Endothelial cell of umbilical vein (primary cell): Measurements from ENCODE around the gene NGF. TPM values are rescaled to one million over a fixed set of nuclear protein-coding genes. Genes with fewer than 3 reads are reported as not detected.

Source experiments
- BruUV-seq: library from RNA; stranded (reverse); fragments of 400-500 nt; replicated peaks from 2 replicates; lab custom pipeline; 2021; lab: Mats Ljungman, UMichigan
- CTCF ChIA-PET: fragments of 300-600, 350-600 bp; sonication (Branson Sonifier 250); formaldehyde crosslinking; loops from one replicate; lab custom pipeline; 2021; ENCODE audit warnings: antibody characterized with exemption, inconsistent platforms; lab: Charles Lee
- POLR2A ChIA-PET: fragments of 300-600, 350-600 bp; sonication (Branson Sonifier 250); formaldehyde crosslinking; loops from one replicate; lab custom pipeline; 2021; ENCODE audit warnings: antibody characterized with exemption, inconsistent platforms; lab: Charles Lee
- DNase-seq: peaks from one replicate; pipeline ENCODE4 v3.0.0-alpha.2; 2011; ENCODE audit warnings: low read depth, low spot score
- FAIRE-seq: peaks from 2 replicates; lab custom pipeline; 2011; peaks lifted over from hg19 to GRCh38; lab: Jason Lieb, UNC
- H2AFZ ChIP-seq: 2 replicates; pipeline ENCODE4 v1.6.0; 2012; ENCODE audit warnings: low read depth, low read length, control low read depth, inconsistent platforms
- H3K27ac ChIP-seq: 2 replicates; pipeline ENCODE4 v1.5.1; 2011; ENCODE audit warnings: low read depth, mild to moderate bottlenecking, control low read depth, low read length, moderate library complexity; ENCODE audit not compliant: insufficient read depth
- H3K27me3 ChIP-seq, 2 experiments: 2 replicates each; pipeline versions ENCODE4 v1.6.0 to v1.6.1; 2011; ENCODE audit warnings: low read length in 2 of 2, mixed read lengths in 1 of 2; ENCODE audit not compliant: control insufficient read depth in 2 of 2, insufficient read depth in 2 of 2
- H3K36me3 ChIP-seq, 2 experiments: 2 replicates in 1 of 2; 3 replicates in 1 of 2; pipeline ENCODE4 v1.5.1; 2011; ENCODE audit warnings: low read length in 2 of 2, mild to moderate bottlenecking in 1 of 2, moderate library complexity in 1 of 2; ENCODE audit not compliant: control insufficient read depth in 2 of 2, insufficient read depth in 2 of 2; ENCODE audit errors: extremely low read depth in 1 of 2
- H3K4me1 ChIP-seq: 3 replicates; pipeline ENCODE4 v1.5.1; 2011; ENCODE audit warnings: mild to moderate bottlenecking, low read length; ENCODE audit not compliant: control insufficient read depth, insufficient read depth; ENCODE audit errors: extremely low read depth
- H3K4me2 ChIP-seq: 2 replicates; pipeline ENCODE4 v1.6.1; 2011; ENCODE audit warnings: low read length, control low read depth, mixed read lengths; ENCODE audit not compliant: insufficient read depth
- H3K4me3 ChIP-seq, 3 experiments: fragments of 200-600 bp in 1 of 3; sonication (generic), shearing (Covaris generic) in 1 of 3; replicated peaks in 1 of 3; 2 replicates each; pipeline ENCODE4 v1.5.1; 2011 to 2016; ENCODE audit warnings: control low read depth in 3 of 3, low read length in 3 of 3, mild to moderate bottlenecking in 2 of 3, inconsistent platforms in 1 of 3, low read depth in 1 of 3, moderate library complexity in 1 of 3; ENCODE audit not compliant: insufficient read depth in 1 of 3
- H3K79me2 ChIP-seq: 2 replicates; pipeline ENCODE4 v1.6.0; 2012; ENCODE audit warnings: low read length, inconsistent platforms; ENCODE audit not compliant: control insufficient read depth, insufficient read depth
- H3K9ac ChIP-seq: replicated peaks from 2 replicates; pipeline ENCODE3; 2011; ENCODE audit warnings: low read length, control low read depth; ENCODE audit not compliant: insufficient read depth; ENCODE audit errors: extremely low read depth
- H3K9me1 ChIP-seq: replicated peaks from 3 replicates; pipeline ENCODE4 v1.6.0; 2011; ENCODE audit warnings: mild to moderate bottlenecking, low read length; ENCODE audit not compliant: control insufficient read depth, insufficient read depth; ENCODE audit errors: extremely low read depth
- H3K9me3 ChIP-seq: replicated peaks from 2 replicates; pipeline ENCODE4 v1.5.1; 2012; ENCODE audit warnings: low read length, inconsistent platforms; ENCODE audit not compliant: control insufficient read depth, insufficient read depth
- H4K20me1 ChIP-seq: replicated peaks from 2 replicates; pipeline ENCODE3; 2011; ENCODE audit warnings: mild to moderate bottlenecking, low read length; ENCODE audit not compliant: control insufficient read depth, insufficient read depth; ENCODE audit errors: extremely low read depth
- EZH2 ChIP-seq: IDR thresholded peaks from 2 replicates; pipeline ENCODE4 v1.6.1; 2012; ENCODE audit warnings: borderline replicate concordance, low read depth, mild to moderate bottlenecking, moderate library complexity, low read length, inconsistent platforms; ENCODE audit not compliant: severe bottlenecking
- FOS ChIP-seq: IDR thresholded peaks from 2 replicates; pipeline ENCODE4 v1.6.1; 2011; ENCODE audit warnings: mild to moderate bottlenecking, low read length, moderate library complexity, borderline replicate concordance; ENCODE audit not compliant: insufficient read depth
- GATA2 ChIP-seq: IDR thresholded peaks from 2 replicates; pipeline ENCODE4 v1.7.0; 2011; ENCODE audit warnings: low read depth, mild to moderate bottlenecking, moderate library complexity, mixed read lengths, low read length; ENCODE audit not compliant: insufficient read length, insufficient read depth
- JUN ChIP-seq: IDR thresholded peaks from 2 replicates; pipeline ENCODE4 v1.6.1; 2011; ENCODE audit warnings: borderline replicate concordance, low read depth; ENCODE audit not compliant: insufficient read length, insufficient read depth
- MAX ChIP-seq: IDR thresholded peaks from 2 replicates; pipeline ENCODE4 v1.6.1; 2011; ENCODE audit not compliant: insufficient read depth, insufficient read length
- MYC ChIP-seq: IDR thresholded peaks from one replicate; pipeline ENCODE4 v1.6.1; 2011; ENCODE audit warnings: mild to moderate bottlenecking, low read depth, low read length
- POLR2A ChIP-seq: IDR thresholded peaks from 2 replicates; pipeline ENCODE4 v1.6.1; 2012; ENCODE audit warnings: low read depth, mild to moderate bottlenecking, control low read depth, low read length
- POLR2AphosphoS5 ChIP-seq: IDR thresholded peaks from 2 replicates; pipeline ENCODE4 v1.6.1; 2012; ENCODE audit warnings: low read depth, mild to moderate bottlenecking, control low read depth, low read length, moderate library complexity; ENCODE audit not compliant: insufficient read depth
- dilution Hi-C: fragments of 300-500 bp; cut with MboI; formaldehyde crosslinking; loops from one replicate; pipeline ENCODE4 v1.15.0; 2019; ENCODE audit warnings: low sequenced_read_pairs; ENCODE audit not compliant: extremely low pct_ligation_motif_present
- intact Hi-C: fragments of 100-400 bp; cut with micrococcal nuclease; formaldehyde crosslinking; loops from one replicate; pipeline ENCODE4 v1.10.0; 2022
- polyA plus RNA-seq, 4 experiments: library from polyadenylated mRNA; depleted of rRNA in 3 of 4; stranded (reverse) in 3 of 4; unstranded in 1 of 4; fragments of >200 nt; gene quantifications; 2 replicates each; pipeline versions ENCODE4 v1.2.1 to v1.2.3, GENCODE V29; 2011 to 2012; ENCODE audit warnings: missing spikeins in 1 of 4
- total RNA-seq: library from RNA; stranded (reverse); gene quantifications from 2 replicates; pipeline ENCODE4 v1.2.3, GENCODE V29; 2021
- TF ChIP-seq, protein P1 (sequence below), 2 donors: IDR thresholded peaks; 1 replicate in 1 of 2; 2 replicates in 1 of 2; pipeline ENCODE4 v1.5.1; 2011; ENCODE audit warnings: low read length in 2 of 2, mild to moderate bottlenecking in 2 of 2, moderate library complexity in 2 of 2, control low read depth in 1 of 2, inconsistent platforms in 1 of 2, low read depth in 1 of 2; ENCODE audit not compliant: insufficient read depth in 1 of 2; ENCODE audit errors: extremely low read depth in 1 of 2

NGF gene
- total and polyA plus RNA-seq, 2 donors (not counting 3 experiments of a cell fraction or from before 2014, with no cell fraction given) = not detected

GRCh38 chr1:115326419-115326818, 11.6 kb downstream of the NGF start:
- Histone ChIP-seq H3K9me1 (no peaks in the 10 kb centered on the region), H3K79me2 (no peaks in the 10 kb centered on the region), H3K27me3 (no peaks in the 10 kb centered on the region), H3K4me1 (peaks cover 2% of the 10 kb centered on the region), H3K9ac (no peak overlapping the region), H3K9me3 (no peaks in the 10 kb centered on the region), H3K4me3 (no peak overlapping the region), H2AFZ (no peak overlapping the region), H4K20me1 (no peaks in the 10 kb centered on the region), H3K4me2 (no peak overlapping the region), H3K27ac (no peak overlapping the region), H3K36me3 (no peaks in the 10 kb centered on the region)
- DNase-seq (no peak), FAIRE-seq (no peak)
- dilution Hi-C loops = no loop called here
- TF ChIP-seq POLR2A (no peak), MYC (no peak)
- ChIA-PET CTCF (interaction anchor here (1.3 kb wide), 1 partner anchor 269 kb away, joined by 5 read pairs; no protein-coding TSS in a partner anchor), POLR2A (no interaction called here)
- intact Hi-C loops = no loop called here
- no TSS peak for BruUV-seq

GRCh38 chr1:115325874-115326273, 12.2 kb downstream of the NGF start:
- no peak for DNase-seq
- ChIA-PET CTCF (interaction anchor here (1.3 kb wide), 1 partner anchor 270 kb away, joined by 5 read pairs; no protein-coding TSS in a partner anchor), POLR2A (no interaction called here)
- Histone ChIP-seq H3K27ac (no peak overlapping the region), H4K20me1 (no peaks in the 10 kb centered on the region), H3K4me2 (no peak overlapping the region), H3K9me3 (no peaks in the 10 kb centered on the region), H3K27me3 (no peaks in the 10 kb centered on the region), H3K4me3 (no peak overlapping the region), H3K36me3 (no peaks in the 10 kb centered on the region), H3K9me1 (no peaks in the 10 kb centered on the region), H3K9ac (no peak overlapping the region), H3K79me2 (no peaks in the 10 kb centered on the region), H2AFZ (no peak overlapping the region), H3K4me1 (peaks cover 2% of the 10 kb centered on the region)
- BruUV-seq = no TSS peak
- FAIRE-seq = no peak
- no peak for TF ChIP-seq JUN
- no peak for TF ChIP-seq FOS
- TF ChIP-seq, protein P1, sequence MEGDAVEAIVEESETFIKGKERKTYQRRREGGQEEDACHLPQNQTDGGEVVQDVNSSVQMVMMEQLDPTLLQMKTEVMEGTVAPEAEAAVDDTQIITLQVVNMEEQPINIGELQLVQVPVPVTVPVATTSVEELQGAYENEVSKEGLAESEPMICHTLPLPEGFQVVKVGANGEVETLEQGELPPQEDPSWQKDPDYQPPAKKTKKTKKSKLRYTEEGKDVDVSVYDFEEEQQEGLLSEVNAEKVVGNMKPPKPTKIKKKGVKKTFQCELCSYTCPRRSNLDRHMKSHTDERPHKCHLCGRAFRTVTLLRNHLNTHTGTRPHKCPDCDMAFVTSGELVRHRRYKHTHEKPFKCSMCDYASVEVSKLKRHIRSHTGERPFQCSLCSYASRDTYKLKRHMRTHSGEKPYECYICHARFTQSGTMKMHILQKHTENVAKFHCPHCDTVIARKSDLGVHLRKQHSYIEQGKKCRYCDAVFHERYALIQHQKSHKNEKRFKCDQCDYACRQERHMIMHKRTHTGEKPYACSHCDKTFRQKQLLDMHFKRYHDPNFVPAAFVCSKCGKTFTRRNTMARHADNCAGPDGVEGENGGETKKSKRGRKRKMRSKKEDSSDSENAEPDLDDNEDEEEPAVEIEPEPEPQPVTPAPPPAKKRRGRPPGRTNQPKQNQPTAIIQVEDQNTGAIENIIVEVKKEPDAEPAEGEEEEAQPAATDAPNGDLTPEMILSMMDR (IDR thresholded peaks at IDR 0.05; ENCODE audit: extremely low read depth in 1 of 2, insufficient read depth in 1 of 2, low read depth in 1 of 2, low read length in 2 of 2) = no peak
- no peak for TF ChIP-seq POLR2AphosphoS5
- no peak for TF ChIP-seq POLR2A
- no peak for TF ChIP-seq EZH2
- no peak for TF ChIP-seq MAX
- TF ChIP-seq GATA2 = no peak
- no peak for TF ChIP-seq MYC
- dilution Hi-C loops (no loop called here), intact Hi-C loops (no loop called here)
